Measurements from ENCODE around the gene ADTRP. TPM values are rescaled to one million over a fixed set of nuclear protein-coding genes. Genes with fewer than 3 reads are reported as not detected.
A peak's percentile ranks its signal among the peaks of the same experiment; 100 is the strongest.

Gene ADTRP
- total and polyA plus RNA-seq, 10 of the 15 experiments (the other 5 are each of a cell fraction or from before 2014, with no cell fraction given): 0.10 to 2.6 (median 2.1) TPM

DNA sequence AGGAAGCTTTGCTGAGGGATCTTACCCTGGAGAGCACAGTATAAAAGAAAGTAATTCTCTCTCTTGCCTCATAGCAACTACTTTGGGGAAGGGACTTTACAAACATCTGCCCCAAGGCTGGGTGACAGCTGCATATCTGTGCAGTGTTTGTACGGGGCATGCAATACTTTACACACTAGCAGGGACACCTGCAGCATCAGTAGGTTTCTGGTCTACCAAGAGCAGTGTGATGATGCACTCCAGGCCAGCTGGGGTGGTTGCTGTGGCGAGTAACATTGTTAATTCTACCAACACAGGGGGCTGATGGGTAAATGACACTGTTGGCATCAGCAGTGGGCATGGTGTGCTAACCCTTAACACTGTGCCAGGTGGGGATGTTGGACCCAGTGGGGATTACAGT lies 48.0 kb downstream of the ADTRP start (continued):
- TF ChIP-seq, protein P1, sequence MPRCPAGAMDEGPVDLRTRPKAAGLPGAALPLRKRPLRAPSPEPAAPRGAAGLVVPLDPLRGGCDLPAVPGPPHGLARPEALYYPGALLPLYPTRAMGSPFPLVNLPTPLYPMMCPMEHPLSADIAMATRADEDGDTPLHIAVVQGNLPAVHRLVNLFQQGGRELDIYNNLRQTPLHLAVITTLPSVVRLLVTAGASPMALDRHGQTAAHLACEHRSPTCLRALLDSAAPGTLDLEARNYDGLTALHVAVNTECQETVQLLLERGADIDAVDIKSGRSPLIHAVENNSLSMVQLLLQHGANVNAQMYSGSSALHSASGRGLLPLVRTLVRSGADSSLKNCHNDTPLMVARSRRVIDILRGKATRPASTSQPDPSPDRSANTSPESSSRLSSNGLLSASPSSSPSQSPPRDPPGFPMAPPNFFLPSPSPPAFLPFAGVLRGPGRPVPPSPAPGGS (IDR thresholded peaks at IDR 0.05; ENCODE audit: borderline replicate concordance, insufficient read depth, low read depth, low read length, poor library complexity, severe bottlenecking): peak; percentile 62
- TF ChIP-seq MTA3 (IDR thresholded peaks at IDR 0.05; ENCODE audit: borderline replicate concordance, low read length) (0 out of 2 replicates have a peak, but pooled peaks have one; percentile 43), MYC (IDR thresholded peaks at IDR 0.05; ENCODE audit: insufficient read depth, insufficient read length, insufficient replicate concordance, low read length, severe bottlenecking) (no peak), CBX3 (IDR thresholded peaks at IDR 0.05; ENCODE audit: borderline replicate concordance, low read depth) (no peak), ZBED1 (IDR thresholded peaks at IDR 0.05; ENCODE audit: borderline replicate concordance) (0 out of 2 replicates have a peak, but pooled peaks have one; percentile 31), CHD1 (IDR thresholded peaks at IDR 0.05; ENCODE audit: low read depth, low read length) (no peak), RUNX3 (IDR thresholded peaks at IDR 0.05; ENCODE audit: low read length) (peak; percentile 75), BHLHE40 (IDR thresholded peaks at IDR 0.05; ENCODE audit: borderline replicate concordance in 1 of 2, low read depth in 2 of 2, low read length in 1 of 2) (no peak), EGR1 (IDR thresholded peaks at IDR 0.05; ENCODE audit: borderline replicate concordance in 1 of 2, low read depth in 2 of 2, low read length in 2 of 2) (no peak), JUND (IDR thresholded peaks at IDR 0.05; ENCODE audit: low read depth, low read length) (no peak), WRNIP1 (IDR thresholded peaks at IDR 0.05; ENCODE audit: borderline replicate concordance, low read depth, low read length) (0 out of 2 replicates have a peak, but pooled peaks have one; percentile 69), IKZF2 (IDR thresholded peaks at IDR 0.05) (no peak; a peak in 1 of 4 replicates), FOXM1 (IDR thresholded peaks at IDR 0.05; ENCODE audit: low read depth, low read length) (peak; percentile 67; the same call in 1 of the 2 replicates), JUNB (IDR thresholded peaks at IDR 0.05) (peak; percentile 37; the same call in 1 of the 2 replicates), SPI1 (IDR thresholded peaks at IDR 0.05; ENCODE audit: borderline replicate concordance, insufficient read depth, low read depth, low read length) (no peak), RBBP5 (conservative IDR thresholded peaks at IDR 0.05) (no peak), PAX5 (IDR thresholded peaks at IDR 0.05; ENCODE audit: borderline replicate concordance, low read depth, low read length) (peak; percentile 66; the same call in 1 of the 2 replicates), TCF7 (IDR thresholded peaks at IDR 0.05; ENCODE audit: borderline replicate concordance) (no peak), TCF12 (IDR thresholded peaks at IDR 0.05; ENCODE audit: low read depth, low read length) (peak; percentile 99), YBX1 (IDR thresholded peaks at IDR 0.05) (no peak), PML (IDR thresholded peaks at IDR 0.05; ENCODE audit: low read length) (0 out of 2 replicates have a peak, but pooled peaks have one; percentile 47), EP300 (IDR thresholded peaks at IDR 0.05; ENCODE audit: borderline replicate concordance in 1 of 2, control insufficient read depth in 1 of 2, low read depth in 2 of 2, low read length in 2 of 2) (peak; percentile 65 to 89; a peak in 3 of 4 replicates), NR2F1 (conservative IDR thresholded peaks at IDR 0.05) (no peak)
- TF ChIP-seq, protein P2, sequence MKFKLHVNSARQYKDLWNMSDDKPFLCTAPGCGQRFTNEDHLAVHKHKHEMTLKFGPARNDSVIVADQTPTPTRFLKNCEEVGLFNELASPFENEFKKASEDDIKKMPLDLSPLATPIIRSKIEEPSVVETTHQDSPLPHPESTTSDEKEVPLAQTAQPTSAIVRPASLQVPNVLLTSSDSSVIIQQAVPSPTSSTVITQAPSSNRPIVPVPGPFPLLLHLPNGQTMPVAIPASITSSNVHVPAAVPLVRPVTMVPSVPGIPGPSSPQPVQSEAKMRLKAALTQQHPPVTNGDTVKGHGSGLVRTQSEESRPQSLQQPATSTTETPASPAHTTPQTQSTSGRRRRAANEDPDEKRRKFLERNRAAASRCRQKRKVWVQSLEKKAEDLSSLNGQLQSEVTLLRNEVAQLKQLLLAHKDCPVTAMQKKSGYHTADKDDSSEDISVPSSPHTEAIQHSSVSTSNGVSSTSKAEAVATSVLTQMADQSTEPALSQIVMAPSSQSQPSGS (IDR thresholded peaks at IDR 0.05; ENCODE audit: low read length): peak; percentile 66; the same call in 1 of the 2 replicates
- TF ChIP-seq, protein P3, sequence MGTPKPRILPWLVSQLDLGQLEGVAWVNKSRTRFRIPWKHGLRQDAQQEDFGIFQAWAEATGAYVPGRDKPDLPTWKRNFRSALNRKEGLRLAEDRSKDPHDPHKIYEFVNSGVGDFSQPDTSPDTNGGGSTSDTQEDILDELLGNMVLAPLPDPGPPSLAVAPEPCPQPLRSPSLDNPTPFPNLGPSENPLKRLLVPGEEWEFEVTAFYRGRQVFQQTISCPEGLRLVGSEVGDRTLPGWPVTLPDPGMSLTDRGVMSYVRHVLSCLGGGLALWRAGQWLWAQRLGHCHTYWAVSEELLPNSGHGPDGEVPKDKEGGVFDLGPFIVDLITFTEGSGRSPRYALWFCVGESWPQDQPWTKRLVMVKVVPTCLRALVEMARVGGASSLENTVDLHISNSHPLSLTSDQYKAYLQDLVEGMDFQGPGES (IDR thresholded peaks at IDR 0.05): no peak
- TF ChIP-seq, protein P4, sequence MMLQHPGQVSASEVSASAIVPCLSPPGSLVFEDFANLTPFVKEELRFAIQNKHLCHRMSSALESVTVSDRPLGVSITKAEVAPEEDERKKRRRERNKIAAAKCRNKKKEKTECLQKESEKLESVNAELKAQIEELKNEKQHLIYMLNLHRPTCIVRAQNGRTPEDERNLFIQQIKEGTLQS (IDR thresholded peaks at IDR 0.05; ENCODE audit: borderline replicate concordance, extremely low read depth, low read depth, low read length): no peak
- TF ChIP-seq, protein P5, sequence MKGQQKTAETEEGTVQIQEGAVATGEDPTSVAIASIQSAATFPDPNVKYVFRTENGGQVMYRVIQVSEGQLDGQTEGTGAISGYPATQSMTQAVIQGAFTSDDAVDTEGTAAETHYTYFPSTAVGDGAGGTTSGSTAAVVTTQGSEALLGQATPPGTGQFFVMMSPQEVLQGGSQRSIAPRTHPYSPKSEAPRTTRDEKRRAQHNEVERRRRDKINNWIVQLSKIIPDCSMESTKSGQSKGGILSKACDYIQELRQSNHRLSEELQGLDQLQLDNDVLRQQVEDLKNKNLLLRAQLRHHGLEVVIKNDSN (IDR thresholded peaks at IDR 0.05; ENCODE audit: borderline replicate concordance, extremely low read length, insufficient read depth, low read depth, low read length): no peak
